K562 (cell line): ENCODE measurements around the gene CACNA1I. TPM values are rescaled to one million over a fixed set of nuclear protein-coding genes. Genes with fewer than 3 reads are reported as not detected.
A peak's percentile ranks its signal among the peaks of the same experiment; 100 is the strongest.

ENCODE experiments used
- CC2D1A ChIP-seq: fragments of 450-650 bp; IDR thresholded peaks from 2 replicates; pipeline ENCODE4 v1.6.1; 2017; ENCODE audit warnings: mild to moderate bottlenecking
- ELF4 ChIP-seq: fragments of 450-650 bp; formaldehyde crosslinking; IDR thresholded peaks from 2 replicates; pipeline ENCODE4 v1.4.0; 2022; ENCODE audit warnings: missing genetic modification characterization
- GATAD2B ChIP-seq: fragments of 450-650 bp; IDR thresholded peaks from 2 replicates; pipeline ENCODE4 v1.6.1; 2017; ENCODE audit warnings: mild to moderate bottlenecking, borderline replicate concordance
- NR2C1 ChIP-seq, 2 experiments: fragments of 450-650 bp; IDR thresholded peaks; 2 replicates each; pipeline ENCODE4 v1.6.1; 2017; ENCODE audit warnings: mild to moderate bottlenecking in 2 of 2, antibody characterized with exemption in 1 of 2, inconsistent platforms in 1 of 2, missing compliant biosample characterization in 1 of 2, missing genetic modification characterization in 1 of 2
- NUFIP1 ChIP-seq: fragments of 450-650 bp; IDR thresholded peaks from 2 replicates; pipeline ENCODE4 v1.6.1; 2018; ENCODE audit not compliant: partially characterized antibody
- SMAD4 ChIP-seq: fragments of 250-450 bp; sonication (Bioruptor Pico); conservative IDR thresholded peaks from 2 replicates; pipeline ENCODE4 v1.8.0; 2021; ENCODE audit warnings: inconsistent platforms, mild to moderate bottlenecking, moderate library complexity
- SP1 ChIP-seq: sonication (generic); formaldehyde crosslinking; IDR thresholded peaks from 2 replicates; pipeline ENCODE4 v1.8.1; 2022; ENCODE audit warnings: mild to moderate bottlenecking, missing genetic modification reagents
- ZNF24 ChIP-seq: fragments of 450-650 bp; IDR thresholded peaks from 2 replicates; pipeline ENCODE4 v1.6.1; 2016
- polyA plus RNA-seq, 8 experiments: library from polyadenylated mRNA; depleted of rRNA in 4 of 8; stranded (reverse) in 5 of 8; unstranded in 3 of 8; fragments of >200 nt; fragmentation: Nextera tagmentation in 2 of 8; fragmentation: Illumina TruSeq in 1 of 8; extraction: Ambion mirVana in 2 of 8; extraction: Trizol in 1 of 8; gene quantifications; 2 replicates each; pipeline versions ENCODE4 v1.2.1 to v1.2.3, GENCODE V29; 2011 to 2014; ENCODE audit warnings: inconsistent platforms in 1 of 8, missing spikeins in 1 of 8
- total RNA-seq, 7 experiments: library from RNA; depleted of rRNA in 6 of 7; stranded (reverse); fragments of >200 nt in 6 of 7; fragmentation: Illumina TruSeq in 2 of 7; extraction: Trizol in 2 of 7; gene quantifications; 2 replicates each; pipeline versions ENCODE4 v1.2.1 to v1.2.3, GENCODE V29; 2011 to 2021; ENCODE audit warnings: low replicate concordance in 1 of 7
- TF ChIP-seq, protein P1 (sequence below): fragments of 250-450 bp; sonication (Bioruptor Pico); IDR thresholded peaks from 2 replicates; pipeline ENCODE4 v1.5.0; 2022; ENCODE audit warnings: mild to moderate bottlenecking
- TF ChIP-seq, protein P2 (sequence below): IDR thresholded peaks from 2 replicates; pipeline ENCODE4 v1.6.1; 2011; ENCODE audit warnings: borderline replicate concordance, low read depth, mild to moderate bottlenecking, moderate library complexity, low read length; ENCODE audit not compliant: insufficient read depth, poor library complexity, severe bottlenecking
- TF ChIP-seq, protein P3 (sequence below): fragments of 250-450 bp; sonication (Bioruptor Pico); IDR thresholded peaks from 2 replicates; pipeline ENCODE4 v1.4.0; 2020
- TF ChIP-seq, protein P4 (sequence below): fragments of 450-650 bp; formaldehyde crosslinking; IDR thresholded peaks from 2 replicates; pipeline ENCODE4 v1.4.0; 2022; ENCODE audit warnings: missing genetic modification characterization
- TF ChIP-seq, protein P5 (sequence below): fragments of 450-650 bp; IDR thresholded peaks from 2 replicates; pipeline ENCODE4 v1.6.1; 2014; ENCODE audit warnings: low read depth, mild to moderate bottlenecking, moderate library complexity, borderline replicate concordance

The CACNA1I gene
- total and polyA plus RNA-seq, 9 of the 15 experiments (the other 6 are each of a cell fraction or from before 2014, with no cell fraction given), result 0.01 to 0.79 (median 0.32) TPM; not detected in 1

DNA sequence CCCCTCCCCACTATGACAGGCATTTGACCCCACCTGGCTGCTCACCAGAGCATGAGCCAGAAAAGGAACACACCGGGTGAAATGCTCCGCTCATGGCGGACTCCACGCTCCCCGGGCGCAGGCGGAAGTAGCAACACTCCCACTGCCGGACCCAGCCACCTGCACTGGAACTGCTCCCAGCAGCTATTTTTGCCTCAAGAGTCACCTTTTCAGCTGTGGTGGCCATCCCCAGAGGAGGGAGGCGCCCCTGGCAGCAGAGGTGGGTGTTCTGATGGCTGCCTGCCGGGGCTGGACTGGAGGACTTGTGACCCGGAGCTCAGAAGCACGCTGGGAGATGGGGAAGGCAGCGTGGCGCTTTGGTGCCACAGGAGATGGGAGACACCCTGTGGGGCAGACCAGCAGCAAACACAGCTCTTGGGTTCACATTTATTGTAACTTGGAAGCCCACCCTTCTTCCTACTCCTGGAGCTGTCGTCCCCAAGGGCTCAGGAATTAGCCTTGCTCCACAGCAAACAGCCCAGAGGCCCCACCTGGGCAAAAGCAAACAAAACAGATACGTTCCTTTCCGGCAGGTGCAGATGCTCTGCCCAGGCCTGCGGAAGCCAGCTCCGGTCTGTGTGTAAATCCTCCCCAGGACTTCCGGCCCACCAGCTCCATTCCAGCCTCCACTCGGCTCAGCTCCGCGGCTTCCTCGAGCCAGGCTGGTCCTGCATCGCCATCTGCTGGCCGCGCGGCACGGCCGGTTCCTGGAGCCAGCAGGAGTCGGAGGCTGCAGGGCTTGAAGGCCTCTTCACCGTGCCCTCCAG, 41.7 kb upstream of the CACNA1I start (continued):
- TF ChIP-seq SP1 (CRISPR knock-in tag), result peak; percentile 89
- TF ChIP-seq ELF4 (CRISPR knock-in tag), result 0 out of 2 replicates have a peak, but pooled peaks have one; percentile 25
- TF ChIP-seq NR2C1 (IDR thresholded peaks at IDR 0.05), result no peak
- no peak for TF ChIP-seq NR2C1 (tag; IDR thresholded peaks at IDR 0.05)
- TF ChIP-seq, protein P1, sequence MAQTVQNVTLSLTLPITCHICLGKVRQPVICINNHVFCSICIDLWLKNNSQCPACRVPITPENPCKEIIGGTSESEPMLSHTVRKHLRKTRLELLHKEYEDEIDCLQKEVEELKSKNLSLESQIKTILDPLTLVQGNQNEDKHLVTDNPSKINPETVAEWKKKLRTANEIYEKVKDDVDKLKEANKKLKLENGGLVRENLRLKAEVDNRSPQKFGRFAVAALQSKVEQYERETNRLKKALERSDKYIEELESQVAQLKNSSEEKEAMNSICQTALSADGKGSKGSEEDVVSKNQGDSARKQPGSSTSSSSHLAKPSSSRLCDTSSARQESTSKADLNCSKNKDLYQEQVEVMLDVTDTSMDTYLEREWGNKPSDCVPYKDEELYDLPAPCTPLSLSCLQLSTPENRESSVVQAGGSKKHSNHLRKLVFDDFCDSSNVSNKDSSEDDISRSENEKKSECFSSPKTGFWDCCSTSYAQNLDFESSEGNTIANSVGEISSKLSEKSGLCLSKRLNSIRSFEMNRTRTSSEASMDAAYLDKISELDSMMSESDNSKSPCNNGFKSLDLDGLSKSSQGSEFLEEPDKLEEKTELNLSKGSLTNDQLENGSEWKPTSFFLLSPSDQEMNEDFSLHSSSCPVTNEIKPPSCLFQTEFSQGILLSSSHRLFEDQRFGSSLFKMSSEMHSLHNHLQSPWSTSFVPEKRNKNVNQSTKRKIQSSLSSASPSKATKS, result no peak
- TF ChIP-seq, protein P2, sequence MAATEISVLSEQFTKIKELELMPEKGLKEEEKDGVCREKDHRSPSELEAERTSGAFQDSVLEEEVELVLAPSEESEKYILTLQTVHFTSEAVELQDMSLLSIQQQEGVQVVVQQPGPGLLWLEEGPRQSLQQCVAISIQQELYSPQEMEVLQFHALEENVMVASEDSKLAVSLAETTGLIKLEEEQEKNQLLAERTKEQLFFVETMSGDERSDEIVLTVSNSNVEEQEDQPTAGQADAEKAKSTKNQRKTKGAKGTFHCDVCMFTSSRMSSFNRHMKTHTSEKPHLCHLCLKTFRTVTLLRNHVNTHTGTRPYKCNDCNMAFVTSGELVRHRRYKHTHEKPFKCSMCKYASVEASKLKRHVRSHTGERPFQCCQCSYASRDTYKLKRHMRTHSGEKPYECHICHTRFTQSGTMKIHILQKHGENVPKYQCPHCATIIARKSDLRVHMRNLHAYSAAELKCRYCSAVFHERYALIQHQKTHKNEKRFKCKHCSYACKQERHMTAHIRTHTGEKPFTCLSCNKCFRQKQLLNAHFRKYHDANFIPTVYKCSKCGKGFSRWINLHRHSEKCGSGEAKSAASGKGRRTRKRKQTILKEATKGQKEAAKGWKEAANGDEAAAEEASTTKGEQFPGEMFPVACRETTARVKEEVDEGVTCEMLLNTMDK, result peak; percentile 83
- peak; percentile 73; the same call in 1 of the 2 replicates for TF ChIP-seq ZNF24
- peak; percentile 58; the same call in 1 of the 2 replicates for TF ChIP-seq CC2D1A
- TF ChIP-seq, protein P3, sequence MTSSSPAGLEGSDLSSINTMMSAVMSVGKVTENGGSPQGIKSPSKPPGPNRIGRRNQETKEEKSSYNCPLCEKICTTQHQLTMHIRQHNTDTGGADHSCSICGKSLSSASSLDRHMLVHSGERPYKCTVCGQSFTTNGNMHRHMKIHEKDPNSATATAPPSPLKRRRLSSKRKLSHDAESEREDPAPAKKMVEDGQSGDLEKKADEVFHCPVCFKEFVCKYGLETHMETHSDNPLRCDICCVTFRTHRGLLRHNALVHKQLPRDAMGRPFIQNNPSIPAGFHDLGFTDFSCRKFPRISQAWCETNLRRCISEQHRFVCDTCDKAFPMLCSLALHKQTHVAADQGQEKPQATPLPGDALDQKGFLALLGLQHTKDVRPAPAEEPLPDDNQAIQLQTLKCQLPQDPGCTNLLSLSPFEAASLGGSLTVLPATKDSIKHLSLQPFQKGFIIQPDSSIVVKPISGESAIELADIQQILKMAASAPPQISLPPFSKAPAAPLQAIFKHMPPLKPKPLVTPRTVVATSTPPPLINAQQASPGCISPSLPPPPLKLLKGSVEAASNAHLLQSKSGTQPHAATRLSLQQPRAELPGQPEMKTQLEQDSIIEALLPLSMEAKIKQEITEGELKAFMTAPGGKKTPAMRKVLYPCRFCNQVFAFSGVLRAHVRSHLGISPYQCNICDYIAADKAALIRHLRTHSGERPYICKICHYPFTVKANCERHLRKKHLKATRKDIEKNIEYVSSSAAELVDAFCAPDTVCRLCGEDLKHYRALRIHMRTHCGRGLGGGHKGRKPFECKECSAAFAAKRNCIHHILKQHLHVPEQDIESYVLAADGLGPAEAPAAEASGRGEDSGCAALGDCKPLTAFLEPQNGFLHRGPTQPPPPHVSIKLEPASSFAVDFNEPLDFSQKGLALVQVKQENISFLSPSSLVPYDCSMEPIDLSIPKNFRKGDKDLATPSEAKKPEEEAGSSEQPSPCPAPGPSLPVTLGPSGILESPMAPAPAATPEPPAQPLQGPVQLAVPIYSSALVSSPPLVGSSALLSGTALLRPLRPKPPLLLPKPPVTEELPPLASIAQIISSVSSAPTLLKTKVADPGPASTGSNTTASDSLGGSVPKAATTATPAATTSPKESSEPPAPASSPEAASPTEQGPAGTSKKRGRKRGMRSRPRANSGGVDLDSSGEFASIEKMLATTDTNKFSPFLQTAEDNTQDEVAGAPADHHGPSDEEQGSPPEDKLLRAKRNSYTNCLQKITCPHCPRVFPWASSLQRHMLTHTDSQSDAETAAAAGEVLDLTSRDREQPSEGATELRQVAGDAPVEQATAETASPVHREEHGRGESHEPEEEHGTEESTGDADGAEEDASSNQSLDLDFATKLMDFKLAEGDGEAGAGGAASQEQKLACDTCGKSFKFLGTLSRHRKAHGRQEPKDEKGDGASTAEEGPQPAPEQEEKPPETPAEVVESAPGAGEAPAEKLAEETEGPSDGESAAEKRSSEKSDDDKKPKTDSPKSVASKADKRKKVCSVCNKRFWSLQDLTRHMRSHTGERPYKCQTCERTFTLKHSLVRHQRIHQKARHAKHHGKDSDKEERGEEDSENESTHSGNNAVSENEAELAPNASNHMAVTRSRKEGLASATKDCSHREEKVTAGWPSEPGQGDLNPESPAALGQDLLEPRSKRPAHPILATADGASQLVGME (CRISPR knock-in tag), result peak; percentile 68; the same call in 1 of the 2 replicates
- TF ChIP-seq, protein P4, sequence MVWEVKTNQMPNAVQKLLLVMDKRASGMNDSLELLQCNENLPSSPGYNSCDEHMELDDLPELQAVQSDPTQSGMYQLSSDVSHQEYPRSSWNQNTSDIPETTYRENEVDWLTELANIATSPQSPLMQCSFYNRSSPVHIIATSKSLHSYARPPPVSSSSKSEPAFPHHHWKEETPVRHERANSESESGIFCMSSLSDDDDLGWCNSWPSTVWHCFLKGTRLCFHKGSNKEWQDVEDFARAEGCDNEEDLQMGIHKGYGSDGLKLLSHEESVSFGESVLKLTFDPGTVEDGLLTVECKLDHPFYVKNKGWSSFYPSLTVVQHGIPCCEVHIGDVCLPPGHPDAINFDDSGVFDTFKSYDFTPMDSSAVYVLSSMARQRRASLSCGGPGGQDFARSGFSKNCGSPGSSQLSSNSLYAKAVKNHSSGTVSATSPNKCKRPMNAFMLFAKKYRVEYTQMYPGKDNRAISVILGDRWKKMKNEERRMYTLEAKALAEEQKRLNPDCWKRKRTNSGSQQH (CRISPR knock-in tag), result no peak
- peak; percentile 77; the same call in 1 of the 2 replicates for TF ChIP-seq GATAD2B
- TF ChIP-seq, protein P5, sequence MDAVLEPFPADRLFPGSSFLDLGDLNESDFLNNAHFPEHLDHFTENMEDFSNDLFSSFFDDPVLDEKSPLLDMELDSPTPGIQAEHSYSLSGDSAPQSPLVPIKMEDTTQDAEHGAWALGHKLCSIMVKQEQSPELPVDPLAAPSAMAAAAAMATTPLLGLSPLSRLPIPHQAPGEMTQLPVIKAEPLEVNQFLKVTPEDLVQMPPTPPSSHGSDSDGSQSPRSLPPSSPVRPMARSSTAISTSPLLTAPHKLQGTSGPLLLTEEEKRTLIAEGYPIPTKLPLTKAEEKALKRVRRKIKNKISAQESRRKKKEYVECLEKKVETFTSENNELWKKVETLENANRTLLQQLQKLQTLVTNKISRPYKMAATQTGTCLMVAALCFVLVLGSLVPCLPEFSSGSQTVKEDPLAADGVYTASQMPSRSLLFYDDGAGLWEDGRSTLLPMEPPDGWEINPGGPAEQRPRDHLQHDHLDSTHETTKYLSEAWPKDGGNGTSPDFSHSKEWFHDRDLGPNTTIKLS, result no peak
- peak; percentile 95 for TF ChIP-seq NUFIP1
- peak; percentile 59 for TF ChIP-seq SMAD4 (CRISPR knock-in tag)
